HG03565 (cell line): Measurements from ENCODE around the gene FZD4.
"Not testable (repeated sequence)": the region's sequence is repeated elsewhere in the genome, so short reads cannot be mapped to it uniquely, and the experiment has no call there.

Experiments used
- ATAC-seq: cut with Tn5 transposase; IDR thresholded peaks from one replicate; pipeline ENCODE4 v1.9.1; 2021; ENCODE audit warnings: mild to moderate bottlenecking, moderate library complexity; ENCODE audit not compliant: unreplicated experiment

Gene FZD4

GRCh38 chr11:86955361-86956120 lies at the start of gene FZD4:
Gene FZD4 (minus strand): TSS chr11:86955395. CDS start chr11:86955085, 310 bp downstream.
- peak; percentile 94 for ATAC-seq

GRCh38 chr11:87004281-87004680 lies 49.1 kb upstream of the FZD4 start:
- ATAC-seq = not testable (repeated sequence)

GRCh38 chr11:87002918-87003317 lies 47.7 kb upstream of the FZD4 start:
- no peak for ATAC-seq

- ATAC-seq = no peak
Observed at GRCh38 chr11:86999859-87000753, 44.9 kb upstream of the FZD4 start.

- ATAC-seq = no peak
Observed at GRCh38 chr11:86999388-86999787, 44.2 kb upstream of the FZD4 start.

- ATAC-seq = no peak
Observed at GRCh38 chr11:86996953-86997570, 41.9 kb upstream of the FZD4 start.

- ATAC-seq = no peak
Observed at GRCh38 chr11:86993031-86993430, 37.8 kb upstream of the FZD4 start.

- ATAC-seq = not testable (repeated sequence)
Observed at GRCh38 chr11:86992340-86992739, 37.1 kb upstream of the FZD4 start.

GRCh38 chr11:86991341-86991740 lies 36.1 kb upstream of the FZD4 start:
- no peak for ATAC-seq

- no peak for ATAC-seq
Observed at GRCh38 chr11:86990515-86990914, 35.3 kb upstream of the FZD4 start.

GRCh38 chr11:86990031-86990430 lies 34.8 kb upstream of the FZD4 start:
- ATAC-seq = no peak

- ATAC-seq = no peak
Observed at GRCh38 chr11:86988351-86988881, 33.2 kb upstream of the FZD4 start.

GRCh38 chr11:86987679-86988078 lies 32.5 kb upstream of the FZD4 start:
- no peak for ATAC-seq

- ATAC-seq = no peak
Observed at GRCh38 chr11:86984701-86985100, 29.5 kb upstream of the FZD4 start.

- ATAC-seq = no peak
Observed at GRCh38 chr11:86983021-86983488, 27.9 kb upstream of the FZD4 start.

GRCh38 chr11:86981777-86982540 lies 26.8 kb upstream of the FZD4 start:
- no peak for ATAC-seq

- ATAC-seq = no peak
Observed at GRCh38 chr11:86980086-86980796, 25.0 kb upstream of the FZD4 start.

- peak; percentile 90 for ATAC-seq
Observed at GRCh38 chr11:86978756-86979608, 23.8 kb upstream of the FZD4 start.

GRCh38 chr11:86978247-86978646 lies 23.1 kb upstream of the FZD4 start:
- no peak for ATAC-seq
